Naive thymus-derived CD4-positive, alpha-beta T cell (primary cell): ENCODE data around the gene PDIA5. TPM values are rescaled to one million over a fixed set of nuclear protein-coding genes. Genes with fewer than 3 reads are reported as not detected.

Experiments used
- ATAC-seq: fragments of 150-1000 bp; cut with Tn5 transposase; 2 replicates; pipeline ENCODE4 v1.10.0; 2021; ENCODE audit warnings: mild to moderate bottlenecking, moderate library complexity
- CTCF ChIA-PET: fragments of 350-600 bp; sonication (Branson Sonifier 250); formaldehyde crosslinking; loops from one replicate; lab custom pipeline; 2021; ENCODE audit warnings: antibody characterized with exemption; lab: Charles Lee
- POLR2A ChIA-PET: fragments of 350-600 bp; sonication (Branson Sonifier 250); formaldehyde crosslinking; loops from one replicate; lab custom pipeline; 2021; ENCODE audit warnings: antibody characterized with exemption, inconsistent platforms; lab: Charles Lee
- DNase-seq, 9 donors: peaks; one replicate each; pipeline versions ENCODE4 v3.0.0 to v3.0.0-alpha.2; 2020 to 2022; ENCODE audit warnings: mixed read lengths in 1 of 9
- H3K27ac ChIP-seq: one replicate; pipeline ENCODE4 v1.7.0; 2013; ENCODE audit warnings: mild to moderate bottlenecking, low read depth, low read length, moderate library complexity
- H3K27me3 ChIP-seq, 2 donors: one replicate each; pipeline ENCODE4 v1.7.0; 2013; ENCODE audit warnings: low read length in 2 of 2, mild to moderate bottlenecking in 2 of 2, moderate library complexity in 2 of 2; ENCODE audit not compliant: control insufficient read depth in 2 of 2, insufficient read depth in 2 of 2
- H3K36me3 ChIP-seq, 3 experiments: 1 replicate in 2 of 3; 2 replicates in 1 of 3; pipeline ENCODE4 v1.7.0; 2013; ENCODE audit warnings: low read length in 3 of 3, mild to moderate bottlenecking in 3 of 3, moderate library complexity in 1 of 3; ENCODE audit not compliant: insufficient read depth in 3 of 3, control insufficient read depth in 2 of 3
- H3K4me1 ChIP-seq, 2 donors: one replicate each; pipeline ENCODE4 v1.7.0; 2013; ENCODE audit warnings: low read length in 2 of 2, mild to moderate bottlenecking in 2 of 2, moderate library complexity in 1 of 2; ENCODE audit not compliant: control insufficient read depth in 2 of 2, insufficient read depth in 2 of 2
- H3K4me3 ChIP-seq: 2 replicates; pipeline ENCODE4 v1.7.0; 2013; ENCODE audit warnings: mild to moderate bottlenecking, low read length
- H3K9me3 ChIP-seq, 3 experiments: 1 replicate in 2 of 3; 2 replicates in 1 of 3; pipeline ENCODE4 v1.7.0; 2013; ENCODE audit warnings: low read length in 3 of 3; ENCODE audit not compliant: control insufficient read depth in 2 of 3
- H3K27ac Mint-ChIP-seq, 9 donors: one replicate each; pipeline ENCODE4 v1.8.0; 2020 to 2022; ENCODE audit warnings: mixed read lengths in 9 of 9, mild to moderate bottlenecking in 8 of 9, moderate library complexity in 5 of 9, inconsistent platforms in 2 of 9
- H3K27me3 Mint-ChIP-seq, 5 donors: one replicate each; pipeline ENCODE4 v1.8.0; 2021 to 2022; ENCODE audit warnings: mixed read lengths in 5 of 5, mild to moderate bottlenecking in 1 of 5
- H3K36me3 Mint-ChIP-seq, 5 donors: one replicate each; pipeline ENCODE4 v1.8.0; 2020 to 2022; ENCODE audit warnings: mixed read lengths in 5 of 5, mild to moderate bottlenecking in 3 of 5, inconsistent platforms in 1 of 5
- H3K4me1 Mint-ChIP-seq, 7 donors: one replicate each; pipeline ENCODE4 v1.8.0; 2020 to 2022; ENCODE audit warnings: mixed read lengths in 7 of 7, mild to moderate bottlenecking in 3 of 7, inconsistent platforms in 1 of 7
- H3K4me3 Mint-ChIP-seq, 10 donors: one replicate each; pipeline ENCODE4 v1.8.0; 2020 to 2022; ENCODE audit warnings: mild to moderate bottlenecking in 10 of 10, mixed read lengths in 10 of 10, moderate library complexity in 6 of 10, inconsistent platforms in 2 of 10
- H3K9me3 Mint-ChIP-seq, 11 donors: one replicate each; pipeline ENCODE4 v1.8.0; 2020 to 2022; ENCODE audit warnings: mixed read lengths in 11 of 11, mild to moderate bottlenecking in 4 of 11, inconsistent platforms in 1 of 11, moderate library complexity in 1 of 11
- intact Hi-C, 2 donors: fragments of 100-400 bp; cut with micrococcal nuclease; formaldehyde crosslinking; loops; one replicate each; pipeline ENCODE4 v1.15.1; 2023
- polyA plus RNA-seq, 2 donors: library from polyadenylated mRNA; unstranded; fragments of 300-500 nt; fragmentation: Illumina TruSeq; gene quantifications; one replicate each; pipeline ENCODE4 v1.2.3, GENCODE V29; 2021
- total RNA-seq, 6 experiments: library from RNA in 5 of 6; stranded (reverse) in 5 of 6; gene quantifications; 1 replicate in 5 of 6; 2 replicates in 1 of 6; pipeline ENCODE4 v1.2.3 and lab custom pipeline; 2021 to 2026

The PDIA5 gene
- total and polyA plus RNA-seq, 7 experiments from 2014 or later = 3.4 to 21.7 (median 5.6) TPM

DNA sequence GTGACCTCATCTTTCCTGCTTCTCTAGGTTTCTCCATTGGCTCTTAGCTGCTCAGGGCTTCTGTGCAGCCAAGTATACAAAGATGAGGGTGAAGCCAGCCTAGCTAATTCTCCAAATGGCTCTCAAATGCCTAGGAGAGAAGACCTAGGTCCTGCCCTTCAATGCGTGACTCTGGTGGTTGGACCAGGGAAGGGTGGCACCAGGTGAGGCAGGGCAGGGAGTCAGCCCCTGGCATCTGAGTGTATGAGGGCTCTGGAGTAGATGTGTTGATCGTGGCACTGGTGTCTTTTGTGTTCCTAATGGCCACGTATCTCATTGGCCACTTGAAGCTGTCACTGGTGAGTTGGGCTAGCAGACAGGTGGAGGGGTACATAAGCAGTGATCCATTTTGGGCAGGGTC lies 59.8 kb downstream of the PDIA5 start:
- Histone ChIP-seq H3K27me3 (no peaks in the 10 kb centered on the region), H3K36me3 (peaks cover 0 to 5% (median 0%) of the 10 kb centered on the region in 3 experiments), H3K4me3 (no peak overlapping the region), H3K27ac (no peak overlapping the region), H3K9me3 (no peaks in the 10 kb centered on the region), H3K4me1 (no peaks in the 10 kb centered on the region)
- Mint-ChIP-seq H3K4me1 (peaks cover 0 to 5% (median 0%) of the 10 kb centered on the region in 7 donors), H3K27ac (no peak overlapping the region), H3K9me3 (no peaks in the 10 kb centered on the region), H3K36me3 (peaks cover 3 to 46% (median 11%) of the 10 kb centered on the region in 5 donors), H3K4me3 (no peak overlapping the region), H3K27me3 (no peaks in the 10 kb centered on the region)
- DNase-seq = no peak
- ChIA-PET POLR2A (no interaction called here), CTCF (no interaction called here)
- intact Hi-C loops = no loop called here
- no peak for ATAC-seq

DNA sequence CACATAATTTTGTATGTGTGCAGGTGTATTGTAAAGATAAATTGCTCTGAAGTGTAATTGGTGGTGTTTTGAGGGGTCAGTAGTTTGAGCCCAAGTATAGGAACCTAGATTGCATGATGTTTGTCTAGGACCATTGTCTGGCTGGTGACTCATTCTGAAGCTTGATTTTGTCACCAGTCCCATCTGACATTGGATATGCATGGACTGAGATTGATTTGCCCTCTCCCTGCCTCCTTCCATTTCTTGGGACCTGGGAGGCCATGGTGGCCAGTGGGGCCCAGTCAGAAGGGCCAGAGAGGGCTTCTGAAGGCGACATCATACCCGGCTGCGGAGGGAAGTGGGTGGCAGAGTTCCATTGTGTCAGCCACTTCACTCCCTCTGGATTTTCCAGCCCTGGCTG lies 62.3 kb downstream of the PDIA5 start:
- no peaks in the 10 kb centered on the region for H3K27me3 ChIP-seq
- no peaks in the 10 kb centered on the region for H3K9me3 ChIP-seq
- H3K4me1 ChIP-seq = no peaks in the 10 kb centered on the region
- ChIA-PET POLR2A (no interaction called here), CTCF (no interaction called here)
- H3K4me3 Mint-ChIP-seq = no peak overlapping the region
- no peak overlapping the region for H3K27ac ChIP-seq
- no peaks in the 10 kb centered on the region for H3K27me3 Mint-ChIP-seq
- no peaks in the 10 kb centered on the region for H3K9me3 Mint-ChIP-seq
- peaks cover 3 to 44% (median 11%) of the 10 kb centered on the region in 5 donors for H3K36me3 Mint-ChIP-seq
- H3K27ac Mint-ChIP-seq = no peak overlapping the region
- intact Hi-C loops = no loop called here
- peaks cover 0 to 5% (median 0%) of the 10 kb centered on the region in 7 donors for H3K4me1 Mint-ChIP-seq
- ATAC-seq (no peak), DNase-seq (no peak)
- peaks cover 0 to 5% (median 0%) of the 10 kb centered on the region in 3 experiments for H3K36me3 ChIP-seq
- no peak overlapping the region for H3K4me3 ChIP-seq

DNA sequence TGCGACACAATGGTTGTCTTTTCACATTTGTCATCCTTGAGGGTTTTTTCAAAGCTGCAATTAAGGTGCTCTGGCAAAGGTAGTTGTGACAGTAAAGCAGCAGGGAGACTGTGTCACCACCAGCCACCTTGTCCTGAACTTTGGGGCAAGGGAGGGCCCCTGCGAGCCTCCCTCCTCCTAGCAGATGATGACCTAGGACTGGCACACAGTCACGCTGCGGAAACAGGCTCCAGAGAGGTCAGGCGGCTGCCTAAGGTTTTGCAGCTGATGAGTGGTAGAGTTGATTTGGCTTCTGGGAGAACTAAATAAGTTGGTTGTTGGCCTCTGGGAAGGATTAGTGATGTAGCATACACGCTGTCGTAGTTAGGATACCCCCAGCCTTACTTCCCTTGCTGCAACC lies 62.7 kb downstream of the PDIA5 start:
- H3K27me3 Mint-ChIP-seq = no peaks in the 10 kb centered on the region
- no peak for DNase-seq
- no peak overlapping the region for H3K27ac Mint-ChIP-seq
- intact Hi-C loops = no loop called here
- H3K4me3 Mint-ChIP-seq = no peak overlapping the region
- H3K36me3 ChIP-seq = peaks cover 0 to 5% (median 0%) of the 10 kb centered on the region in 3 experiments
- H3K4me1 Mint-ChIP-seq = peaks cover 0 to 5% (median 0%) of the 10 kb centered on the region in 7 donors
- no peaks in the 10 kb centered on the region for H3K9me3 Mint-ChIP-seq
- H3K9me3 ChIP-seq = no peaks in the 10 kb centered on the region
- no peak overlapping the region for H3K27ac ChIP-seq
- POLR2A ChIA-PET = no interaction called here
- H3K4me3 ChIP-seq = no peak overlapping the region
- H3K4me1 ChIP-seq = no peaks in the 10 kb centered on the region
- no peaks in the 10 kb centered on the region for H3K27me3 ChIP-seq
- H3K36me3 Mint-ChIP-seq = peaks cover 5 to 40% (median 11%) of the 10 kb centered on the region in 5 donors
- ATAC-seq = no peak
- CTCF ChIA-PET = no interaction called here

DNA sequence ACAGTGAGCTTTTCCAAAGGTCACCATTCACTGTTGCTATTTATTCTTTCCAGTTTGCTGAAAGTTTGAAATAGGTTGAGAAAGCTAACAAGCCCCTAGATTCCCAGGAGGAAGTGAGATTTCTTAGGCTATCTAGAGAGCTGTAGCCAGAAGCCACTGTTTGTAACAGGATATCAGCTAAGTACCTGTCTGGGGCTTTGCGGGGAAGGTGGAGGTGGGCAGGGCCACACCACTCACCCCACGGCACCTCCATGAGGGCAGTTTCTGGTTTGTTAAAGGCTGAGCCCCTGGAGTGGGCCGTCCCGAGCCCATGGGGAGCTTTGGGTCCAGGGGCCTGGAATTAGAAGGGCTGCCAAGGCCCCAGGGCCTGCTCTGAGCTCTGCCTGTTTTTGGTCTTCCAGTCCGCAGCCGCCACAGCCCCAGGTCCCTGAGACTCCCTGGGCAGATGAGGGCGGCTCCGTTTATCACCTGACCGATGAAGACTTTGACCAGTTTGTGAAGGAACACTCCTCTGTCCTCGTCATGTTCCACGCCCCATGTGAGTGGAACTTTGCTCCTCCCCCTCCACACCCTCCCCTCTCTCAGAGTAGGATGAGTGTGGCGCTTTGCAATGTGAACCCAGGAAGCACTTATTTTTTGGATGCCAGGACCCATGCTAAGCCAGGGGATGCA lies 63.4 kb downstream of the PDIA5 start:
- no peaks in the 10 kb centered on the region for H3K4me1 ChIP-seq
- Mint-ChIP-seq H3K9me3 (no peaks in the 10 kb centered on the region), H3K36me3 (peaks cover 4 to 36% (median 6%) of the 10 kb centered on the region in 5 donors), H3K27me3 (no peaks in the 10 kb centered on the region), H3K27ac (no peak overlapping the region), H3K4me1 (peaks cover 0 to 5% (median 0%) of the 10 kb centered on the region in 7 donors), H3K4me3 (no peak overlapping the region)
- no peaks in the 10 kb centered on the region for H3K9me3 ChIP-seq
- DNase-seq = no peak
- peaks cover 0 to under 1% (median 0%) of the 10 kb centered on the region in 3 experiments for H3K36me3 ChIP-seq
- no peak overlapping the region for H3K27ac ChIP-seq
- ChIA-PET POLR2A (no interaction called here), CTCF (interaction anchor here (0.6 kb wide), 1 partner anchor 174 kb away, joined by 3 read pairs; no protein-coding TSS in a partner anchor)
- no peak overlapping the region for H3K4me3 ChIP-seq
- no peaks in the 10 kb centered on the region for H3K27me3 ChIP-seq
- intact Hi-C loops = no loop called here
- ATAC-seq = no peak

DNA sequence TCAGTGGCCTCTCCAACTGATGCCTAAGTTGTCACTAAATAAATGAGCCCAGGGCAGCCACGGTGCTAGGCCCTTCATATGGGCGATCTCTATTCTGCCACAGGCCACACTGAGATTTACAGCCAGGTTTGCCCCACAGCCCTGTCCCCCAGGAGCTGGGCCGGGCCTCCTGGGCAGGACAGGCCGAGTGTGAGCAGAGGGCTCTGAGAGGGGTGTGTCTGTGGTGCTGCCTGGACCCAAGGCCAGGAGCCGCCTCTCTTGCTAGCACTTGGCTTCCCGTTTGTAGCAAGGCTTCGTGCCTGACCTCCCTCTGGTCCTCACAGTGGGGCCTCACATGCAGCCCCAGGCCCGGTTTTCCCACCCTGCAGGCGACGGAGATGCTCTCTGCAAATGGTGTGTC lies 67.8 kb downstream of the PDIA5 start:
- intact Hi-C loops = no loop called here
- H3K36me3 Mint-ChIP-seq = peaks cover 0 to 18% (median 4%) of the 10 kb centered on the region in 5 donors
- no peaks in the 10 kb centered on the region for H3K27me3 Mint-ChIP-seq
- ChIA-PET CTCF (no interaction called here), POLR2A (no interaction called here)
- H3K4me1 Mint-ChIP-seq = peaks cover 0 to 2% (median 0%) of the 10 kb centered on the region in 7 donors
- Histone ChIP-seq H3K36me3 (no peaks in the 10 kb centered on the region), H3K9me3 (no peaks in the 10 kb centered on the region), H3K4me1 (no peaks in the 10 kb centered on the region), H3K4me3 (no peak overlapping the region), H3K27me3 (no peaks in the 10 kb centered on the region), H3K27ac (no peak overlapping the region)
- no peaks in the 10 kb centered on the region for H3K9me3 Mint-ChIP-seq
- peak overlapping the region in 1 of 9 donors; percentile 2 for H3K27ac Mint-ChIP-seq
- no peak for DNase-seq
- no peak overlapping the region for H3K4me3 Mint-ChIP-seq
- no peak for ATAC-seq

DNA sequence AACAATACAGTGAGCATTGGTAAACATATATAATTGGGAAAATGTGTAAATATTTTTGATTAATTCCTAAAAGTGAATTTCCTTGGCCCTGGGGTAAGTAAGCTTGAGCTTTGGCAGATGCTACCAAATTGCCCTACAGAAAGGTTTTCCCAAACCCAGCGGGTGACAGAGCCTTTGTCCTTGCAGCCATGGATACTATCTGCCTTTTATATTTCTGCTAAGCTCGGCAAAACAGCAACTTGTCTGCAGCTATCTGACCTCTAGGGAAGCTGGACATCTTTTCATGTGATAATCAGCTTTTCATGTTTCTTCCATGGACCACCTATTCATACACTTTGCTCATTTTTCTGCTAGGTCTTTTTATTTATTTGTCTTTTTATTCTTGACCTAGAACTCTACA lies 70.2 kb downstream of the PDIA5 start:
- H3K27me3 Mint-ChIP-seq = no peaks in the 10 kb centered on the region
- Histone ChIP-seq H3K4me1 (no peaks in the 10 kb centered on the region), H3K36me3 (no peaks in the 10 kb centered on the region), H3K4me3 (no peak overlapping the region), H3K9me3 (no peaks in the 10 kb centered on the region), H3K27ac (no peak overlapping the region), H3K27me3 (no peaks in the 10 kb centered on the region)
- ATAC-seq = no peak
- ChIA-PET POLR2A (no interaction called here), CTCF (no interaction called here)
- H3K36me3 Mint-ChIP-seq = peaks cover 0 to 24% (median 5%) of the 10 kb centered on the region in 5 donors
- H3K4me1 Mint-ChIP-seq = no peaks in the 10 kb centered on the region
- no peak overlapping the region for H3K27ac Mint-ChIP-seq
- no peak overlapping the region for H3K4me3 Mint-ChIP-seq
- intact Hi-C loops = no loop called here
- DNase-seq = no peak
- no peaks in the 10 kb centered on the region for H3K9me3 Mint-ChIP-seq

DNA sequence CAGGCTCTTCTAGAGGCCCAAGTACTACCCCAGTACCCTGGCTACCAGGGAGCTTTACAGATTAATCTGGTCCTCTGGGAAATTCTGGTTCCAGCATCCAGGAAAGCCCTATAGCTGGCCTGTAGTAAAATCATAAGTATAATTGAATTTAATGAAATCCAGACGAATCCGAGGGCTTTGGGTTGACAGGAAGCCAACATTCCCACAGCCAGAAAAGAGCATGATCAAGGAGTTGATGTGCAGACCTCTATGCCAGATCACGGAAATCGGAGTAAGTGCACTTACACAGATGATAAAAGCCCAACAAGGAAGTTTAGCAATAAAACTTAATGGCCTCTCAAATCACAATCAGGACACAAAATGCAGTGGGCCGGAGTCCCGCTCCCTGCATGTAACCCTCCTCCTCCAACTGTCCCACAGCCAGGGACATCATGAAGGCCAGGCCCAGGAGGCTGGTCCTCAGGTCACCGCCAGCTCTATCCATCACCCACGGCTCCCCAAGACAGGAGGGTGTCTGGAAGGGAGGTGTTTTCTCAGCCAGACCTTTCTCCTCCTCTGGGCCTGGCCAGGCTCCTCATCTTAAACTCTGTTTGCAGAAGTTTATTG lies 72.1 kb downstream of the PDIA5 start:
- H3K9me3 ChIP-seq = no peaks in the 10 kb centered on the region
- H3K9me3 Mint-ChIP-seq = no peaks in the 10 kb centered on the region
- POLR2A ChIA-PET = no interaction called here
- H3K27ac Mint-ChIP-seq = no peak overlapping the region
- H3K4me1 ChIP-seq = no peaks in the 10 kb centered on the region
- ATAC-seq = no peak
- no peaks in the 10 kb centered on the region for H3K27me3 Mint-ChIP-seq
- H3K36me3 Mint-ChIP-seq = peaks cover 3 to 27% (median 5%) of the 10 kb centered on the region in 5 donors
- intact Hi-C loops = no loop called here
- H3K4me3 Mint-ChIP-seq = no peak overlapping the region
- H3K27ac ChIP-seq = no peak overlapping the region
- H3K4me3 ChIP-seq = no peak overlapping the region
- no peaks in the 10 kb centered on the region for H3K27me3 ChIP-seq
- CTCF ChIA-PET = no interaction called here
- DNase-seq = no peak
- H3K4me1 Mint-ChIP-seq = no peaks in the 10 kb centered on the region
- H3K36me3 ChIP-seq = no peaks in the 10 kb centered on the region
